ENCODE results near the gene C16orf74.

Gene C16orf74

DNA sequence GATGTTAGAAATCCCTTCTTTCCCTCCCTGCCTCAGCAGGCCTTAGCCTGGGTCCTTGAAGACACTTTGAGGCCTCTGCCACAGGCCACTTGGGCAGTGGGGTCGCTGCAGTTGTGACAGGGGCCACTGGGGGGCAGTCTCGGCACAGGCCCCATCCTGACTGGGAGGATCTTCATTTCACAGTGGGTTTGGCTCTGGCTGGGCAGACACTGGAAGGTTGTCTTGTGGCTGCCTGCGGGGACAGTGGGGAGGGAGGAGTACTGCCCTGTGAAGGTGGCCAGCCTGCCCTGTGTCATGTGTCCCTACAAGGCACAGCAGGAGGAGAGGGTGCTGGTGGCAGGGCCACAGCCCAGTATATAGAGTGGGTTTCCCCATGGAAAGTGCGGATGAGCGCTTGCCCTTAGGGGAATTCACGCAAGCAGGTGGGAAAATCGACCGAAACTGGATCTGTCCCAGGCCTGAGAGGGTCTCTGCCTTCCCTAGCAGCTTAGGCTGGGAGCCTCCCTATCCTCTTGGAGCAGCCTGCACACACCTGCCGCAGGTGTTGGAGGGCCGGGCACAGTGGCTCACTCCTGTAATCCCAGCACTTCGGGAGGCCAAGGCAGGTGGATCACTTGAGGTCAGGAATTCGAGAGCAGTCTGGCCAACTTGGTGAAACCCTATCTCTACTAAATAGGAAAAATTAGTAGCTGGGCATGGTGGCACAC, 90.9 kb downstream of the C16orf74 start:
- Histone ChIP-seq H3K9me3 (no peaks in the 10 kb centered on the region), H3K27ac (no peak overlapping the region), H3K4me3 (no peak overlapping the region), H3K4me1 (no peaks in the 10 kb centered on the region), H3K36me3 (peaks cover 70 to 90% (median 86%) of the 10 kb centered on the region in 3 donors), H3K27me3 (no peaks in the 10 kb centered on the region)
- intact Hi-C loops (cut with DNase I; ENCODE audit: low total_unique reads), result no loop called here
- peak in 1 of 2 donors; percentile 61 for DNase-seq
- TF ChIP-seq, protein P1, sequence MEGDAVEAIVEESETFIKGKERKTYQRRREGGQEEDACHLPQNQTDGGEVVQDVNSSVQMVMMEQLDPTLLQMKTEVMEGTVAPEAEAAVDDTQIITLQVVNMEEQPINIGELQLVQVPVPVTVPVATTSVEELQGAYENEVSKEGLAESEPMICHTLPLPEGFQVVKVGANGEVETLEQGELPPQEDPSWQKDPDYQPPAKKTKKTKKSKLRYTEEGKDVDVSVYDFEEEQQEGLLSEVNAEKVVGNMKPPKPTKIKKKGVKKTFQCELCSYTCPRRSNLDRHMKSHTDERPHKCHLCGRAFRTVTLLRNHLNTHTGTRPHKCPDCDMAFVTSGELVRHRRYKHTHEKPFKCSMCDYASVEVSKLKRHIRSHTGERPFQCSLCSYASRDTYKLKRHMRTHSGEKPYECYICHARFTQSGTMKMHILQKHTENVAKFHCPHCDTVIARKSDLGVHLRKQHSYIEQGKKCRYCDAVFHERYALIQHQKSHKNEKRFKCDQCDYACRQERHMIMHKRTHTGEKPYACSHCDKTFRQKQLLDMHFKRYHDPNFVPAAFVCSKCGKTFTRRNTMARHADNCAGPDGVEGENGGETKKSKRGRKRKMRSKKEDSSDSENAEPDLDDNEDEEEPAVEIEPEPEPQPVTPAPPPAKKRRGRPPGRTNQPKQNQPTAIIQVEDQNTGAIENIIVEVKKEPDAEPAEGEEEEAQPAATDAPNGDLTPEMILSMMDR (IDR thresholded peaks at IDR 0.05), result peak; percentile 56 to 73

DNA sequence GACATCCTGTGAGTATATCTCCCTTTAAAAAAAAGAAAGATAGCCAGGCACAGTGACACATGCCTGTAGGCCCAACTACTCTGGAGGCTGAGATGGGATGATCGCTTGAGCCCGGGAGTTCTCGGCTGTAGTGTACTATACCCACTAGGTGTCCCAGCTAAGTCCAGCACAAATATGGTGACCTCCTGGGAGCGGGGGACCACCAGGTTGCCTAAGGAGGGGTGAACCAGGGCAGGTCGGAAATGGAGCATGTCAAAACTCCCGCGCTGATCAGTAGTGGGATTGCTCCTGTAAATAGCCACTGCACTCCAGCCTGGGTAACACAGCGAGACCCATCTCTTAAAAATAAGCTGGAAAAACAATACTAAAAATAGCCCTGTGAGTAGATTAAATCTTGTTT, 91.6 kb downstream of the C16orf74 start:
- intact Hi-C loops (cut with DNase I; ENCODE audit: low total_unique reads), result no loop called here
- Histone ChIP-seq H3K9me3 (no peaks in the 10 kb centered on the region), H3K4me3 (no peak overlapping the region), H3K27ac (no peak overlapping the region), H3K27me3 (no peaks in the 10 kb centered on the region), H3K4me1 (peaks cover 0 to 2% (median 0%) of the 10 kb centered on the region in 4 donors), H3K36me3 (peaks cover 70 to 90% (median 86%) of the 10 kb centered on the region in 3 donors)
- no peak for DNase-seq
- TF ChIP-seq, protein P1 (IDR thresholded peaks at IDR 0.05), result no peak

DNA sequence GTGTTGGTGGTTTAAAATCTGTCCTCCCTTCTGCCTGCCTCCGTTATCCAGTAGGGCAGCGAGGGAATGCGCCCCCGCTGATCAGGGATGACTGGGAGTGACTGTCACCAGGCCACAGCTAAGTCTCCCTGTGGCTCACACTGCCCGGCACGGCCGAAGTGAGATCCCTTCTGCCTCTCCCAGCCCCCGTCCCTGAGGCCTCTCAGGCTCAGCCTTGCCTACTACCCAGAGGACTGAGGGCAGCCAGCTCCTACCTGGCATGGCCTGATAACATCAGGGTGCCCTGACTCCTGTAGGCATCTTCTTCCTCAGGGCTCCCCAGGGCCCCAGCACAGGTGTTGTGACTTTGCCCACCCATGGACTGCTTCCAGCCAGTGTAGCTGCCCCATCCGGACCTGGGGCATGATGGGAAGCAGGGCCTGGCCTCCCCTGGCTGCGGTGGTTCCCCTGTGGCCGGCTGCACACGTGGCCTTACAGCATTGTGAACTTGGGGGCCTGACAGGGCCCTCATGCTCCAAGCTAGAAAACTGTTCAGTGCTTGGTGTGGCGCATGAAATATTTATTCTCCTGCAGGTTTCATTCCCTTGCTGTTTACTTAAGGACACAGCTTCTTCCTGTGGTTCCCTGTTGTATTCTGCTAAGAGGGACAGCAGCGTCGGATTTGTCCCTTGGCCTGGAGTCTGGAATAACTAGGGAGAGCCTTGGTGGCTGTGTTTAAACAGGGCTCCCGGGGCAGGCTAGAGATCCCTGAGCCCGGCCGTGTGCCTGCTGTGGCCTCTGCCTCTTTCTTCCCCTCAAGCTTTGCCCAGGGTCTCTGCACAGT, 92.2 kb downstream of the C16orf74 start:
- intact Hi-C loops (cut with DNase I; ENCODE audit: low total_unique reads), result no loop called here

DNA sequence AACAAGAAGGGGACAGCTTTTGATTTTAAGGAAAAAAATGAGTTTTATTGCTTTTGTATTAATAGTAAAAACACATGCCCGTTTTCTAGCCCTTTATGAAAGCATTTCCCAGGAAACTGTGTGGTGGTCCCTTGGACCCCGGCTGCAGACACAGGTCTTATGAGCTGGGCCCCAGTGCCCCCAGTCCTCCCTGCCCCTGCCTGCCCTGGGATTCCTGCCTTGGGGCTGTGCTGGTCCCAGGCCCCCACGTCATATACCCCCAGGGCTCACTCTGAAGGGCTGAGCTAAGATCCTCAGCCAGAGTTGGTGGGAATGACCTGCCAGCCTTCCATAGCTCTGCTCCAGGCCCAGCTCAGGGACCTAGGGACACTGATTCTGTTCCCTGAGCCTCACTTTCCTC, 92.9 kb downstream of the C16orf74 start:
- H3K36me3 ChIP-seq, result peaks cover 62 to 86% (median 76%) of the 10 kb centered on the region in 3 donors
- H3K27me3 ChIP-seq, result no peaks in the 10 kb centered on the region
- H3K4me3 ChIP-seq, result no peak overlapping the region
- intact Hi-C loops (cut with DNase I; ENCODE audit: low total_unique reads), result no loop called here
- TF ChIP-seq, protein P1 (IDR thresholded peaks at IDR 0.05), result no peak
- H3K9me3 ChIP-seq, result no peaks in the 10 kb centered on the region
- no peak overlapping the region for H3K27ac ChIP-seq
- no peak for DNase-seq
- H3K4me1 ChIP-seq, result peaks cover 0 to 14% (median 8%) of the 10 kb centered on the region in 4 donors

More for the DNA sequence above, 92.2 kb downstream of the C16orf74 start:
- Histone ChIP-seq H3K27me3 (no peaks in the 10 kb centered on the region), H3K4me1 (peaks cover 0 to 8% (median 3%) of the 10 kb centered on the region in 4 donors), H3K4me3 (no peak overlapping the region), H3K9me3 (no peaks in the 10 kb centered on the region), H3K36me3 (peaks cover 69 to 90% (median 84%) of the 10 kb centered on the region in 3 donors), H3K27ac (no peak overlapping the region)
- TF ChIP-seq, protein P1 (IDR thresholded peaks at IDR 0.05), result no peak
- no peak for DNase-seq

Data from tibial artery (tissue), 4 donors.